T47D (cell line): ENCODE results near the gene OR51G2.

Experiments
- DNase-seq, 2 experiments: peaks; one replicate each; pipeline versions ENCODE4 v3.0.0 to v3.0.0-alpha.2; 2011 to 2012; ENCODE audit warnings: low read depth in 1 of 2, low spot score in 1 of 2
- JUND ChIP-seq: IDR thresholded peaks from 2 replicates; pipeline ENCODE4 v1.6.1; 2012; ENCODE audit warnings: low read depth
- in situ Hi-C: cut with HindIII; loops from 2 replicates; pipeline ENCODE4 v1.10.0; 2016; ENCODE audit warnings: low sequenced_read_pairs, low pct_unique_long_range_greater_than_20kb

The OR51G2 gene

GRCh38 chr11:4891996-4892640 is 27.0 kb downstream of the OR51G2 start:
- no peak for TF ChIP-seq JUND
- DNase-seq = no peak
- in situ Hi-C loops = no loop called here

- DNase-seq = no peak
- in situ Hi-C loops = no loop called here
- no peak for TF ChIP-seq JUND
Observed at GRCh38 chr11:4890279-4890678, 28.9 kb downstream of the OR51G2 start.

GRCh38 chr11:4887591-4887990 is 31.6 kb downstream of the OR51G2 start:
- no peak for DNase-seq
- in situ Hi-C loops = no loop called here
- no peak for TF ChIP-seq JUND

GRCh38 chr11:4886186-4886585 is 33.0 kb downstream of the OR51G2 start:
- TF ChIP-seq JUND = no peak
- in situ Hi-C loops = no loop called here
- no peak for DNase-seq

- in situ Hi-C loops = no loop called here
- TF ChIP-seq JUND = no peak
- DNase-seq = no peak
Observed at GRCh38 chr11:4884361-4884760, 34.8 kb downstream of the OR51G2 start.

GRCh38 chr11:4882543-4882942 is 36.6 kb downstream of the OR51G2 start:
- DNase-seq = no peak
- no peak for TF ChIP-seq JUND
- in situ Hi-C loops = no loop called here

- in situ Hi-C loops = no loop called here
- no peak for TF ChIP-seq JUND
- DNase-seq = no peak
Observed at GRCh38 chr11:4881860-4882500, 37.2 kb downstream of the OR51G2 start, which contains the start of gene OR51T1. OR51T1 (plus strand) TSS chr11:4881900; CDS start chr11:4881900, 0 bp downstream.

- in situ Hi-C loops = no loop called here
- no peak for TF ChIP-seq JUND
- DNase-seq = no peak
Observed at GRCh38 chr11:4881188-4881587, 38.0 kb downstream of the OR51G2 start.

- DNase-seq = no peak
- TF ChIP-seq JUND = no peak
- in situ Hi-C loops = no loop called here
Observed at GRCh38 chr11:4865855-4866254, 53.3 kb downstream of the OR51G2 start.

GRCh38 chr11:4863876-4864275 is 55.3 kb downstream of the OR51G2 start:
- no peak for DNase-seq
- in situ Hi-C loops = no loop called here
- no peak for TF ChIP-seq JUND
